Mesendoderm (in vitro differentiated cells): ENCODE measurements around the gene ID4.

Experiments
- DNase-seq: peaks from one replicate; pipeline ENCODE4 v3.0.0; 2013
- H2AK5ac ChIP-seq: 2 replicates; pipeline ENCODE4 v1.6.1; 2013; ENCODE audit warnings: low read length, inconsistent platforms
- H2BK120ac ChIP-seq: 2 replicates; pipeline ENCODE4 v1.6.1; 2013; ENCODE audit warnings: low read depth, mild to moderate bottlenecking, low read length, moderate library complexity, mixed read lengths
- H2BK15ac ChIP-seq: replicated peaks from 2 replicates; pipeline ENCODE4 v1.6.1; 2013; ENCODE audit warnings: low read depth, mild to moderate bottlenecking, moderate library complexity
- H2BK5ac ChIP-seq: 2 replicates; pipeline ENCODE4 v1.6.1; 2013; ENCODE audit warnings: low read length, inconsistent platforms
- H3K18ac ChIP-seq: 2 replicates; pipeline ENCODE4 v1.6.1; 2013; ENCODE audit warnings: mild to moderate bottlenecking, low read length, mixed read lengths
- H3K23ac ChIP-seq: one replicate; pipeline ENCODE4 v1.6.1; 2013; ENCODE audit warnings: low read length
- H3K27ac ChIP-seq: 2 replicates; pipeline ENCODE4 v1.5.1; 2013; ENCODE audit warnings: low read depth, mild to moderate bottlenecking, inconsistent platforms, low read length, moderate library complexity
- H3K27me3 ChIP-seq: 2 replicates; pipeline ENCODE4 v1.6.1; 2013; ENCODE audit warnings: low read length, control low read depth, mild to moderate bottlenecking, inconsistent platforms; ENCODE audit not compliant: insufficient read depth, poor library complexity
- H3K36me3 ChIP-seq: 2 replicates; pipeline ENCODE4 v1.6.1; 2013; ENCODE audit warnings: low read length, inconsistent platforms; ENCODE audit not compliant: control insufficient read depth, insufficient read depth
- H3K4ac ChIP-seq: one replicate; pipeline ENCODE4 v1.6.1; 2013; ENCODE audit warnings: low read depth, mild to moderate bottlenecking, low read length, moderate library complexity
- H3K4me1 ChIP-seq: 2 replicates; pipeline ENCODE4 v1.6.1; 2013; ENCODE audit warnings: low read depth, low read length, inconsistent platforms; ENCODE audit not compliant: control insufficient read depth
- H3K4me2 ChIP-seq: 2 replicates; pipeline ENCODE4 v1.6.1; 2013; ENCODE audit warnings: low read length
- H3K4me3 ChIP-seq: 2 replicates; pipeline ENCODE4 v1.5.1; 2013; ENCODE audit warnings: mild to moderate bottlenecking, low read length
- H3K56ac ChIP-seq: one replicate; pipeline ENCODE4 v1.6.1; 2013; ENCODE audit warnings: low read length
- H3K79me1 ChIP-seq: 2 replicates; pipeline ENCODE4 v1.6.1; 2013; ENCODE audit warnings: low read length, inconsistent platforms
- H3K79me2 ChIP-seq: 2 replicates; pipeline ENCODE4 v1.6.1; 2013; ENCODE audit warnings: mild to moderate bottlenecking, low read length; ENCODE audit not compliant: control insufficient read depth, insufficient read depth
- H3K9ac ChIP-seq: 2 replicates; pipeline ENCODE4 v1.6.1; 2013; ENCODE audit warnings: low read length, inconsistent platforms
- H4K5ac ChIP-seq: one replicate; pipeline ENCODE4 v1.6.1; 2013; ENCODE audit warnings: low read length
- H4K8ac ChIP-seq: one replicate; pipeline ENCODE4 v1.6.1; 2013; ENCODE audit warnings: low read depth, mild to moderate bottlenecking, control low read depth, low read length, moderate library complexity
- WGBS: extraction: QIAGEN DNeasy Blood & Tissue Kit; methylation state at CpG from one replicate; pipeline ENCODE4 v1.1.7; 2013; ENCODE audit warnings: low lambda C conversion rate, missing lambda C conversion rate; ENCODE audit not compliant: insufficient coverage; ENCODE audit errors: extremely low coverage; 5-methylcytosine and 5-hydroxymethylcytosine counted together

Gene ID4

GRCh38 chr6:19796452-19796851 is 40.7 kb upstream of the ID4 start:
- Histone ChIP-seq H2BK15ac (no peak overlapping the region), H3K27ac (no peak overlapping the region), H3K4me1 (no peaks in the 10 kb centered on the region), H4K5ac (no peak overlapping the region), H3K4me2 (no peak overlapping the region), H3K9ac (no peak overlapping the region), H3K36me3 (no peaks in the 10 kb centered on the region), H3K4me3 (no peak overlapping the region), H2BK5ac (no peak overlapping the region), H2AK5ac (no peak overlapping the region), H3K56ac (no peak overlapping the region), H3K27me3 (no peaks in the 10 kb centered on the region), H4K8ac (no peak overlapping the region), H3K79me1 (no peaks in the 10 kb centered on the region), H3K18ac (no peak overlapping the region), H3K79me2 (no peaks in the 10 kb centered on the region), H3K4ac (no peak overlapping the region), H2BK120ac (no peak overlapping the region), H3K23ac (no peak overlapping the region)
- no CpG with 5 or more reads among the region's 2 CpGs for WGBS
- no peak for DNase-seq

GRCh38 chr6:19798362-19798761 is 38.8 kb upstream of the ID4 start:
- H3K9ac ChIP-seq, result no peak overlapping the region
- peak overlapping the region; percentile 8 for H2BK15ac ChIP-seq
- H4K5ac ChIP-seq, result no peak overlapping the region
- no peak overlapping the region for H3K27ac ChIP-seq
- no peaks in the 10 kb centered on the region for H3K79me2 ChIP-seq
- no peak overlapping the region for H3K4me2 ChIP-seq
- H3K27me3 ChIP-seq, result no peaks in the 10 kb centered on the region
- no peak overlapping the region for H3K4ac ChIP-seq
- no CpG with 5 or more reads among the region's 1 CpG for WGBS
- no peak overlapping the region for H2BK120ac ChIP-seq
- no peak overlapping the region for H4K8ac ChIP-seq
- no peak overlapping the region for H3K18ac ChIP-seq
- H3K4me3 ChIP-seq, result no peak overlapping the region
- H3K36me3 ChIP-seq, result no peaks in the 10 kb centered on the region
- H2BK5ac ChIP-seq, result no peak overlapping the region
- no peak for DNase-seq
- no peaks in the 10 kb centered on the region for H3K79me1 ChIP-seq
- no peak overlapping the region for H2AK5ac ChIP-seq
- no peak overlapping the region for H3K23ac ChIP-seq
- H3K56ac ChIP-seq, result no peak overlapping the region
- no peaks in the 10 kb centered on the region for H3K4me1 ChIP-seq

GRCh38 chr6:19802656-19803055 is 34.5 kb upstream of the ID4 start:
- no peak overlapping the region for H3K56ac ChIP-seq
- no peak overlapping the region for H4K8ac ChIP-seq
- H2BK120ac ChIP-seq, result no peak overlapping the region
- no peak overlapping the region for H3K27ac ChIP-seq
- no peaks in the 10 kb centered on the region for H3K79me2 ChIP-seq
- WGBS, result no CpG with 5 or more reads among the region's 6 CpGs
- no peak overlapping the region for H2BK5ac ChIP-seq
- no peaks in the 10 kb centered on the region for H3K79me1 ChIP-seq
- no peak overlapping the region for H2BK15ac ChIP-seq
- no peaks in the 10 kb centered on the region for H3K4me1 ChIP-seq
- H3K4me3 ChIP-seq, result no peak overlapping the region
- H3K27me3 ChIP-seq, result no peaks in the 10 kb centered on the region
- DNase-seq, result no peak
- no peak overlapping the region for H3K9ac ChIP-seq
- no peak overlapping the region for H3K23ac ChIP-seq
- H4K5ac ChIP-seq, result no peak overlapping the region
- no peak overlapping the region for H2AK5ac ChIP-seq
- H3K4me2 ChIP-seq, result no peak overlapping the region
- no peak overlapping the region for H3K4ac ChIP-seq
- H3K18ac ChIP-seq, result no peak overlapping the region
- H3K36me3 ChIP-seq, result no peaks in the 10 kb centered on the region

GRCh38 chr6:19803331-19804204 is 33.6 kb upstream of the ID4 start:
- Histone ChIP-seq H2BK120ac (peak overlapping the region; percentile 64), H3K27ac (peak overlapping the region; percentile 78), H4K5ac (no peak overlapping the region)

GRCh38 chr6:19804205-19805128 is 32.7 kb upstream of the ID4 start:
- no peak overlapping the region for H4K5ac ChIP-seq

More at GRCh38 chr6:19803331-19804204, 33.6 kb upstream of the ID4 start:
- DNase-seq, result no peak
- WGBS, result no CpG with 5 or more reads among the region's 9 CpGs
- H3K18ac ChIP-seq, result peak overlapping the region; percentile 39
- H3K9ac ChIP-seq, result peak overlapping the region; percentile 54
- peak overlapping the region; percentile 57 for H2BK5ac ChIP-seq
- peak overlapping the region; percentile 37 for H3K4me2 ChIP-seq
- no peaks in the 10 kb centered on the region for H3K79me2 ChIP-seq
- H3K27me3 ChIP-seq, result no peaks in the 10 kb centered on the region
- H2BK15ac ChIP-seq, result peak overlapping the region; percentile 41
- H3K4me3 ChIP-seq, result no peak overlapping the region
- H2AK5ac ChIP-seq, result no peak overlapping the region
- H3K4me1 ChIP-seq, result no peaks in the 10 kb centered on the region
- no peak overlapping the region for H3K4ac ChIP-seq
- H3K56ac ChIP-seq, result peak overlapping the region; percentile 71
- peak overlapping the region; percentile 81 for H4K8ac ChIP-seq
- H3K79me1 ChIP-seq, result no peaks in the 10 kb centered on the region
- no peaks in the 10 kb centered on the region for H3K36me3 ChIP-seq
- no peak overlapping the region for H3K23ac ChIP-seq

More at GRCh38 chr6:19804205-19805128, 32.7 kb upstream of the ID4 start:
- Histone ChIP-seq H2BK120ac (peak overlapping the region; percentile 92), H2BK15ac (peak overlapping the region; percentile 87), H3K56ac (peak overlapping the region; percentile 71), H3K79me2 (no peaks in the 10 kb centered on the region), H3K23ac (no peak overlapping the region), H3K4me3 (peak overlapping the region; percentile 5), H3K4me2 (peak overlapping the region; percentile 37), H3K79me1 (no peaks in the 10 kb centered on the region), H3K4ac (peak overlapping the region; percentile 72), H3K9ac (peak overlapping the region; percentile 54), H2BK5ac (peak overlapping the region; percentile 85), H3K18ac (peak overlapping the region; percentile 97), H3K4me1 (no peaks in the 10 kb centered on the region), H3K27me3 (no peaks in the 10 kb centered on the region), H3K36me3 (no peaks in the 10 kb centered on the region), H3K27ac (peak overlapping the region; percentile 94), H2AK5ac (no peak overlapping the region), H4K8ac (peak overlapping the region; percentile 40)
- DNase-seq, result peak; percentile 98
- WGBS, result no CpG with 5 or more reads among the region's 77 CpGs
